CD4-positive, alpha-beta T cell treated with Interleukin-10 for 1 hour (primary cell): ENCODE data around the gene PTGDS.
A peak's percentile ranks its signal among the peaks of the same experiment; 100 is the strongest.

Source experiments
- DNase-seq: peaks from one replicate; pipeline ENCODE4 v3.0.0-alpha.2; 2020

The PTGDS gene

GRCh38 chr9:136946228-136947027, 30.9 kb upstream of the PTGDS start:
- no peak for DNase-seq

GRCh38 chr9:136947028-136947891, 30.0 kb upstream of the PTGDS start:
- no peak for DNase-seq

- peak; percentile 35 for DNase-seq
These were observed 29.3 kb upstream of the PTGDS start for GRCh38 chr9:136947955-136948510.

- no peak for DNase-seq
These were observed 28.0 kb upstream of the PTGDS start for GRCh38 chr9:136949239-136949816.

DNA sequence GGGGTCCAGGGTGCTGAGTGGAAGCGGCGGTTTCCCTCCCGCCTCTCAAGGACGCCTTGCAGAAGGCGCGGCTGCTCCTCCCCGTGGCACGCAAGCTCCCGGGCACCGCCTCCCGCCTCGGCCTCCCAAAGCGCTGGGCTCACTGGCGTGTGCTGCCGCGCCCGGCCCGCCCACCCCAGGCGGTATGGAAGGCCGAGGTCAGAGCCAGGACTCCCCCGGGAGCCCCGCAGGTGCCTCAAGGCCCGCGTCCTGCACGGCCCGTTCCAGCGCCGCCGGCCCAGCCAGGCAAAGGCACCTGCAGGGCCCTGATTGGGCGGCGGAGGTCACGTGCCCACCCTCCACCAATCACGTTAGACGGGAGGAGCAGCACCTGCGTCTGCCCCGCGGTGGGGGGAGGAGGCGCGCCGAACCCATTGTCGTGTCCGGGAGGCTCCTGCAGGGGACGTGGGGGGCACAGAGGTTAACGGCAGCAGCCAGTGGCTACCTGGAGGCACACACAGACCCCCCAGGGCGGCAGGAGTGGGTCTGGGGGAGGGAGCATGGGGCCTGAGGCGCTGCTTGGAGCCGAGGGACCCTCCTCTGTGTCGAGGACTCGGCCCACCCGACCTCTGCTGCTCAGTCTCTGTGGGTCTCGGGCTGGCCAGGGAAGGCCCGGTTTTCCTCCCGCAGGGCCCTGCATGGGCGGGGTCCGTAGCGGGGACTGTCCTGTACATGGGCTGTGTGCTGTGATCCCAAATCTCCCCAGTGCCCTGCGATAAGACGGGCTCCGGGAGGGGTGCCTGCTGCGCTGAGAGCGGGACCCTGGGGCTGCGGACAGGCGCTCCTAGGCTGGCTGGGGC, 27.3 kb upstream of the PTGDS start:
- DNase-seq, result peak; percentile 96

DNA sequence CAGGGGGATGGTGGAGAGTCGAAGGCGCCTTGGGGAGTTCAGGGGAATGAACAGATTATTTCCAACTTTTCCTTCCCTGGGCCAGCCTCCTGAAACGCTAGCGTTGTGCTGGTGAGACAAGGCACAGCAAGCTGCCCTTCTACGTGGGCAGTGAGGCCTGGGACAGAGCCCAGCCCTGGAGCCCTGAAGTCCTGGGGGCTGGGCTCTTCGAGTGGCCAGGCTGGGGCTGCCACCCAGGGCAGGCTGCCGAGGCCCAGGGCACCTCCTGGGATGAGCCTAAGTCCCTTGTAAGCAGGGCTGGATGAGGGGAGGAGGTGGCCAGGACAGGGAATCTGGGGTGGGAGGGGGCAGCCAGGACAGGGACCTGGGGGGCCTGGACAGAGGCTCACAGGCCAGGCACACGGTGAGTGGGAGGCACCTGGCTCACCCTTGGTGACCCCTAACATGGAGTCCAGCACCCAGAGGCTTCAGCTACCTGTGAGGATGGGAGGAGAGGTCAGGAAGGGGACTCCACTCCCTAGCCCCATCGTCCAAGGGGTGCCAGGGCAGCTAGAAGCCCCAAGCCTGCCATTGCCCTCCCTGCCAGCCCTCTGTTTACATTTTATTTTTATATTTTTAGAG, 26.5 kb upstream of the PTGDS start:
- no peak for DNase-seq

DNA sequence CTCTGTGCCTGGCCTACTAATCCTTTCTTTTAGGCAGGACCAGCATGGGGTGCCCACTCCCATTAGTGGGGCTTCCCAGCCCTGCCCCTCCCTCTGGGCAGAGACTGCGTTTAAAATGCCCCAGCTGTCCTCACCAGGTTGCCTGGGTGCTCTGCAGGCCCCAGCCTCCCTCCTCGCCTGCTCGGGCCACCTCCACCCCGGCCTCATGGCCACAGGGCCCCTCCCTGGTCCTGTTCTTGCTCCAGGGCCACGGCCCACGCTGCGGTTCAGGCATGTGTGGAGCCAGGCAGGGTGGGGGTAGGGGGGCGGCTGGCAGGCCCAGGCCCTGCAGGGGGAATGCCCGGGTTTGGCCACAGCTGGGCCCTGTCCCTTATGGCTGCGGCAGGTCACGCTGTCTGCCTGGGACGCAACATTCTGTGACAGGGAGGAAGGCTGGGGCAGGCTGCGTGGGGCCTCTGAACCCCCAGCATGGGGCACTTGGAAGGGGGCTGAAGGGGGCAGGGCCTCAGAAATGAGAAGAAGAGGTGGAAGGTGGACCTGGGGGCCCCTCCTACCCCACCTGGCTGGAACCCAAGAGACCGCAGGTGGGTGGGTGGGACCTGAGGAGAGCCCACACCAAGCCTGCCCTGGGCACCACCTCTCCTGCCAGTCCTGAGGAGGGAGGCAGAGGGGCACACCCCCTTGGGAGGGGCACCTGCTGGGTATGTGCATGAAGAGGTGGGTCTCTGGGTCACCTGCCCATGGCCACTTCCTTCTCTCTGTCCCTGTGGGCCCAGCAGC, 25.6 kb upstream of the PTGDS start, which contains the start of gene LCN12:
LCN12 (plus strand) TSS at position 733 of the 780 bp plus-strand sequence. CDS start 55 bp downstream, outside the sequence.
- DNase-seq, result no peak

DNA sequence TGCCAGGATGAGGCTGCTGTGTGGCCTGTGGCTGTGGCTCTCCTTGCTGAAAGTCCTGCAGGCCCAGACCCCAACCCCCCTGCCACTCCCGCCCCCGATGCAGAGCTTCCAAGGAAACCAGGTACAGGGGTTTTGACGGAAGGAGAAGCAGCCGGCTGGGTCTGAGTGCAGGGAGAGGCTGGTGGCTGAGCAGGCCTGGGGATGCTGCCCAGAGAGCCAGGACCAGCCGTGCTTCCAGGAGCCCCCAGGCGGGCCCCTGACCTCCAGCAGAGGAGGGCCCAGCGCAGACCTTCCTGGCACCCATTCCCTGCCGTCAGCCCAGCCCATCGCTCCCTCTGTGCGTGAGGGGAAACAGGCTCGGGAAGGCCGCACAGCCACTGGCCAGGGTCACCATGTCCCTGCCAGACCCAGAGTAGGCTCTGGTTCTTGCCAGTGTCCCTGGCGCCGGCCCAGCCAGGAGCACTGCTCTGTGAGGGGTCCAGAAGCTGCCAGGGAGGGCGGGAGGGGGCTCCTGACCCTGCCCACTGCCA, 24.9 kb upstream of the PTGDS start:
- no peak for DNase-seq

- no peak for DNase-seq
These were observed 24.2 kb upstream of the PTGDS start for GRCh38 chr9:136952876-136953770.

- DNase-seq, result no peak
These were observed 23.5 kb upstream of the PTGDS start for GRCh38 chr9:136953771-136954269.

DNA sequence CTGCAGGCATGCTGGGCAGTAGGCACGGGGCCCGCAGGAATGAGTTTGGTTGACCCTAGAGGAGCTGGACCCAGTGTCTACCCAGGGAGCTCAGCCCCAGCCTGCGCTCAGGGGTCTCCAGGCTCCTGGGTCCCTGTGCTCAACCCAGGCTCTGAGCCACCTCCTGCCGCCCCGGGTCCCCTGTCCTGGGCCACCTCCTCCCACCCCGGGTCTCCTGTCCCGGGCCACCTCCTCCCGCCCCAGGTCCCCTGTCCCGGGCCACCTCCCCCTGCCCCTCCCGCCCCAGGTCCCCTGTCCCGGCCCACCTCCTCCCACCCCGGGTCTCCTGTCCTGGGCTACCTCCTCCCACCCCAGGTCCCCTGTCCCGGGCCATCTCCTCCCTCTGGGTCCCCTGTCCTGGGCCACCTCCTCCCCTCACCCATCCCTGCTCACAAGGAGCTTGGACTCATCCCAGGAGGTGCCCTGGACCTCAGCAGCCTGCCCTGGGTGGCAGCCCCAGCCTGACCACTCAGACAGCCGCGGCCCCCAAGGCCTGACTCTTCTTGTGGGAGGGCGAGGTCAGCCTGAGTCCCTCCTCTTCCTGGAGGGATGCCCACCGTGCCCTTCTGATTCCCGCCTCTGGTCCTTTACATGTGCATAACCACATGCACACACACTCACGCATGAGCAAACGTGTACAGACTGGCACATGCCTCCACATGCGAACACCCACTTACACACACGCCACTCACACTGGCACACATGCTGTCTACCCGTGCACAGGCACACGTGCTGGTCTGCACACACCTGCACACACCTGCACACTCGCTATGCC, 22.8 kb upstream of the PTGDS start:
- DNase-seq, result no peak

DNA sequence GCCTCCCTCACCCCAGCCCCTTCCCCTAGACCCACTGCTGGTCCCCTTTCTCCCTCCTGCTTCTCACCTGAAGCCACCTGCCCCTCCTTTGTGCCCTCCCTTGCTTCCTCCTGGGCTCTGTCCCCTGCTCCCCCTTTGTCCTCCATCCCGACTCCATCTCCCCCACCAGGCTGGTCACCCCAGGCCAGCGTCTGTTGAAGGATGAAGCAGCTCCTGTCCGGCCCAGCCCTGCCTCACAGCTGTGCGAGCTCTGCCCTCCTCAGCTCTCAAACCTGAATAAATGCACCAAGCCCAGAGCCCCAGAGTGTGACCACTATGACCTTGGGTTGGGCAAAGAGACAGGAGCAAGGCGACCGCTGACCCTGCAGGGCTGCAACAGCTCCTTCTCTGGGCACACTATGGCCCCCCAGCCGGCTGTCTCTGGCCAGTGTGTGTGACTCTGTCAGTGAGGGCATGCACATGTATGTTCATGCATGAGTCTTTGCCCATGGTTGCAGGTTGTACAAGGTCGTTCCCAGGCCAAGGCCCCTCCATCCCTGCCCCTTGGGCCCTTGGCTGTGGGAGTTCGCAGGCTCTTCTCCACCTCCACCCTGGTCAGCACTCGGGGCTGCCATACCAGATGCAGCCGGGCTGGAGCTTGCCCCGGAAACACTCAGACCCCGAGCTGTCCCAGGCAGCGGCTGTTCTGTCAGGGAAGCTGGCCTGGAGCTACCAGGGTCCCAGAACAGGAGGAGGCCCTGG, 21.9 kb upstream of the PTGDS start:
- DNase-seq, result no peak

DNA sequence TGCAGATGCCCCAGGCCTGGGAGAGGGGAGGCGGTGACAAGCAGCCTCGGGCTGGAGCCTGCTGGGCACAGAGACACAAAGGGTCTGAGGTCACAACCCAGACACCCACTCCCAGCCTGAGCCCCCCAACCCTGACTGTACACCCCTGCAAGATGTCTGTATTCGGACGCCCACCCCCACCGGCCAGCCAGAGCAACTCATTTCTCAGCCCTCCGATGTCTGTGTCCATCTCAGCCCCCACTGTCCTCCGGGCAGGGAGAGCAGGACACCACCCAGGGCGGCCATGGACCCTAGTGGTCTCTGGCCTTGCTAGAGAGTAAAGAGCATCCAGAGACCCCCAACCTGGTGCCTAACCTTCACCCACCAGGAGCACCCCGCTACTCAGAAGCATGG, 21.4 kb upstream of the PTGDS start:
- no peak for DNase-seq

- no peak for DNase-seq
These were observed 20.7 kb upstream of the PTGDS start for GRCh38 chr9:136956604-136957003.

GRCh38 chr9:136957461-136957860, 19.8 kb upstream of the PTGDS start:
- DNase-seq, result no peak

DNA sequence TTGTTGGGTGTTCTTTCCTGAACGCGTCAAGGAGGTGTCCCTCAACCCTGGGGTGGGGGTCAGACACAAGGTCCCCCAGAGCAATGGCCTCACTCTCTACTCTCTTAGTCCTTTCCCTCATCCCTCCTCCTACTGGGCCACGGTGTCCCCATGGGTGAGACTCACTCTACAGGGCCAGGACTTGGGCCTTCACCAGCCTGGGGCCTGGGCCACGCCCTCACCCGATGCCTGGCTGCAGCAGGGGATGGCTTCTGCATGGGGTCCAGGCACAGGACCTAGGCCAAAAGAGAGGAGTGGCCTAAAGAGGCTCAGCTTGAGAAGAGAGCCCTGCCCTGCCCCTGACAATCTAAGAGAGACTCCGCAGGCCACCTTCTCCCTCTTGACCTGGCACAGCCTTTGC, 19.4 kb upstream of the PTGDS start:
- DNase-seq, result no peak

GRCh38 chr9:136958473-136958872, 18.8 kb upstream of the PTGDS start:
- no peak for DNase-seq
